Measurements from ENCODE around the gene YIPF2. TPM values are rescaled to one million over a fixed set of nuclear protein-coding genes. Genes with fewer than 3 reads are reported as not detected.
A peak's percentile ranks its signal among the peaks of the same experiment; 100 is the strongest.

YIPF2 gene
- total RNA-seq, 4 donors from 2014 or later, result 17.8 to 30.8 (median 24.2) TPM

- DNase-seq (no peak), ATAC-seq (no peak)
- in situ Hi-C loops (cut with MboI; ENCODE audit: low sequenced_read_pairs in 4 of 4) (loop anchor here in 3 of 4 donors (5.0 to 10.0 kb wide), 3 partner anchors 51 to 61 kb away; partner anchors contain the start of genes TIMM29 (in 2 of the 3) and YIPF2 (in 2 of the 3)), intact Hi-C loops (cut with DNase I; ENCODE audit: low total_unique reads) (loop anchor here (5.0 kb wide), 2 partner anchors 38 to 307 kb away; partner anchors contain the start of genes CDKN2D and KRI1)
- H3K36me3 ChIP-seq, result no peaks in the 10 kb centered on the region
- no peak overlapping the region for H3K4me3 ChIP-seq
- H3K27me3 ChIP-seq, result no peaks in the 10 kb centered on the region
- no peaks in the 10 kb centered on the region for H3K9me3 ChIP-seq
- H3K27ac ChIP-seq, result peak overlapping the region; percentile 84 to 98 (median 92)
- peaks cover 48 to 51% of the 10 kb centered on the region in 2 donors for H3K4me1 ChIP-seq
- TF ChIP-seq CTCF (IDR thresholded peaks at IDR 0.05 in 4 of 5, conservative IDR thresholded peaks at IDR 0.05 in 1 of 5) (no peak), POLR2A (IDR thresholded peaks at IDR 0.05) (no peak)
These were observed 54.4 kb downstream of the YIPF2 start for GRCh38 chr19:10874024-10874423.

- Histone ChIP-seq H3K9me3 (no peaks in the 10 kb centered on the region), H3K4me1 (peaks cover 34 to 38% of the 10 kb centered on the region in 2 donors), H3K27me3 (no peaks in the 10 kb centered on the region), H3K36me3 (no peaks in the 10 kb centered on the region), H3K4me3 (peak overlapping the region; percentile 66 to 86 (median 78)), H3K27ac (peak overlapping the region; percentile 84 to 98 (median 94))
- intact Hi-C loops (cut with DNase I; ENCODE audit: low total_unique reads), result loop anchor here (5.0 kb wide), 2 partner anchors 40 to 305 kb away; partner anchors contain the start of genes CDKN2D and KRI1
- in situ Hi-C loops (cut with MboI; ENCODE audit: low sequenced_read_pairs in 4 of 4), result loop anchor here in 3 of 4 donors (5.0 to 10.0 kb wide), 3 partner anchors 52 to 62 kb away; partner anchors contain the start of genes TIMM29 (in 2 of the 3) and YIPF2 (in 2 of the 3)
- TF ChIP-seq CTCF (IDR thresholded peaks at IDR 0.05 in 4 of 5, conservative IDR thresholded peaks at IDR 0.05 in 1 of 5), result no peak
- no peak for TF ChIP-seq POLR2A (IDR thresholded peaks at IDR 0.05)
- DNase-seq, result no peak
- ATAC-seq, result no peak
These were observed 55.8 kb downstream of the YIPF2 start for GRCh38 chr19:10872546-10873107.

Other genes with a start within 250 kb of the YIPF2 start
- 10 to 100 TPM in 3 of 4 donors, 1 to 10 TPM in 1; 9.5 to 25.7 (median 15.4) TPM for gene QTRT1, start 227.2 kb downstream of the YIPF2 start, total RNA-seq
- 100 to 1,000 TPM in 3 of 4 donors, 10 to 100 TPM in 1; 76.2 to 131 (median 108) TPM for gene DNM2, start 210.6 kb downstream of the YIPF2 start, total RNA-seq
- gene TMED1, start 92.4 kb downstream of the YIPF2 start, total RNA-seq, result 10 to 100 TPM; 33.0 to 90.0 (median 57.1) TPM
- 1 to 10 TPM; 1.4 to 3.9 (median 1.9) TPM for gene C19orf38, start 80.2 kb downstream of the YIPF2 start, total RNA-seq
- 10 to 100 TPM; 31.2 to 58.5 (median 53.0) TPM for gene CARM1, start 57.1 kb downstream of the YIPF2 start, total RNA-seq
- 10 to 100 TPM; 28.7 to 54.5 (median 34.8) TPM for gene TIMM29, start 172 bp upstream of the YIPF2 start, total RNA-seq
- 10 to 100 TPM; 24.0 to 72.6 (median 68.7) TPM for gene SMARCA4, start 32.4 kb upstream of the YIPF2 start, total RNA-seq
- gene LDLR, start 160.8 kb upstream of the YIPF2 start, total RNA-seq, result 1 to 10 TPM; 1.2 to 6.0 (median 3.9) TPM
- 1 to 10 TPM in 1 of 4 donors, under 1 TPM in 1, not detected in 2; 0.55 to 1.6 TPM for gene SPC24, start 227.1 kb upstream of the YIPF2 start, total RNA-seq